HG03175 (cell line): ENCODE data around the gene USP7.

Experiments used
- ATAC-seq: cut with Tn5 transposase; IDR thresholded peaks from one replicate; pipeline ENCODE4 v1.9.1; 2021; ENCODE audit warnings: mild to moderate bottlenecking, moderate library complexity; ENCODE audit not compliant: unreplicated experiment

Gene USP7

GRCh38 chr16:8953064-8953463 lies 10.6 kb downstream of the USP7 start:
- no peak for ATAC-seq

- no peak for ATAC-seq
Measured at GRCh38 chr16:8952281-8952751, 11.4 kb downstream of the USP7 start.

DNA sequence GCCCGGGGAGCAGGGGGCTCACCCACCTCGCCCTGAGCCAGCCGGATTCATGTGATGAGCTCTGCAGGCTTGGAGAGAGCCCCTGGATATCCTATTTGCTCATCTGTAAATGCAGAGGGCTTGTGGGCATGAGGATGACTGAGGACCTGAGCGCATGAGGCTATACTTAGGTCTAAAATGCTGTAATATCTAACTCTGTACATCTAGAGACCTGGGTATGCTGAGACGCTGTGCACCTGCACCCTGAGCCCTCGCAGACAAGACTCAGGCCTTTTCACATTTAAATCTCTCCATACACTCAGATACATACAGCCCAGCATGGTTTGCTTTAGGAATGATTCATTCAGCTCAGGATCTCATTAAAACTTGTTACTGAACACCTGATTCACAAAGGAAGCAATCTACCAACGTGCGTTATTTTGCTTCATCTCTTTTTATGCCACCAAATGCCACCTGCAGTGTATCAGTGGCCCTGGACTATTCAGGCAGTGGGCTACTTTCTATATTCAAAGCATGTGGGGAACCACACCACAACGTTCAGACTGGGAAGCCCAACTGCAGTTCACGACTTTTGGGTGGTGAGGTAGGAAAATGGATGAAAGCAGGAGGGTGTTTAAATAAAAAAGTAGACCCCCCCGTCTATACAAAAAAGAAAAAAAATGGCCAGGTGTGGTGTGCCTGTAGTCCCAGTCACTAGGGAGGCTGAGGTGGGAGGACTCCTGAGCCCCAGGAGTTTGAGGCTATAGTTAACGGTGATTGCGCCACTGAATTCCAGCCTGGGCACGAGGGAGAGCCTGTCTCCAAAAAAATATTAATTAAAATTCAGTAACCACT lies 12.0 kb downstream of the USP7 start:
- ATAC-seq: no peak

- ATAC-seq: no peak
Measured at GRCh38 chr16:8950580-8951077, 13.1 kb downstream of the USP7 start.

- ATAC-seq: no peak
Measured at GRCh38 chr16:8949536-8950418, 13.9 kb downstream of the USP7 start.

DNA sequence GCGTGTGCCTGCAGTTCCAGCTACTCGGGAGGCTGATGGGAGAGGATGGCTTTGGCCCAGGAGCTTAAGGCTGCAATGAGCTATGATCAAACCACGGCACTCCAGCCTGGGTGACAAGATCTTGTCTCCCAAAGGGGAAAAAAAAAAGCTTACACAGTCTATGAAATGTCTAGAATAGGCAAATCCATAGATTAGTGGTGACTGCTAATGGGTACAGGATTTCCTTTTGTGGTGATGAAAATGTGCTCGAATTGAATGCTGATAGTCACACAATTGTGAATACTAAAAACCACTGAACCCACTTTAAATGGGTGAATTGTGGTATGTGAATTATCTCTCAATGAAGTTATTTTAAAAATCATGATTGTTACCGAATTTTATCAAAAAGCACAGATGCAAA lies 14.9 kb downstream of the USP7 start:
- ATAC-seq: no peak

GRCh38 chr16:8948069-8948593 lies 15.6 kb downstream of the USP7 start:
- ATAC-seq: no peak

GRCh38 chr16:8946544-8946943 lies 17.2 kb downstream of the USP7 start:
- no peak for ATAC-seq

DNA sequence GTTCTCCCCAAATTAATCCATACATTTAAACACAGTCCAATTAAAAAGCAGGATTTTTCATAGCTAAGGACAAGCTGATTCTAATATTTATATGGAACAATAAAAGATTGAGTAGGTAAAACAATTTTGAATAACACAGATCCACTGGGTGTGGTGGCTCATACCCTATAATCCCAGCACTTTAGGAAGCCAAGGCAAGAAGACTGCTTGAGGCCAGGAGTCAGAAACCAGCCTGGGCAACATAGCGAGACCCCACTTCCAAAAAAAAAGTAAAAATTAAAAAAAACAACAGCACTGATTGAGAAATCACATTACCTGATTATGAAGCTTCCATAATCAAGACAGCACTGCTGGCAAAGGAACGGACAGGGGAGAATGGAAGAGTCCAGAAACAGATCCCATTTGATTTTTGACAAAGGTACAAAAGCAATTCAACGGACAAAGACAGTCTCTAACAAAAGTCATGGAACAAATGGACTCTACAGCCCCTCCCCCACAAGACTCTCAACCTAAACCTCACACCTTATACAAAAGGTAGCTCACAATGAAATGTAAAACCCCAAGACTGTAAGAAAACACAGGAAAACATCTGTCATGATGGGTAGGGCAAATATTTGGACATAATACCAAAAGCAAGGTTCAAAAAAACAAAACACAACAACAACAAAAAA lies 17.9 kb downstream of the USP7 start:
- ATAC-seq: no peak

DNA sequence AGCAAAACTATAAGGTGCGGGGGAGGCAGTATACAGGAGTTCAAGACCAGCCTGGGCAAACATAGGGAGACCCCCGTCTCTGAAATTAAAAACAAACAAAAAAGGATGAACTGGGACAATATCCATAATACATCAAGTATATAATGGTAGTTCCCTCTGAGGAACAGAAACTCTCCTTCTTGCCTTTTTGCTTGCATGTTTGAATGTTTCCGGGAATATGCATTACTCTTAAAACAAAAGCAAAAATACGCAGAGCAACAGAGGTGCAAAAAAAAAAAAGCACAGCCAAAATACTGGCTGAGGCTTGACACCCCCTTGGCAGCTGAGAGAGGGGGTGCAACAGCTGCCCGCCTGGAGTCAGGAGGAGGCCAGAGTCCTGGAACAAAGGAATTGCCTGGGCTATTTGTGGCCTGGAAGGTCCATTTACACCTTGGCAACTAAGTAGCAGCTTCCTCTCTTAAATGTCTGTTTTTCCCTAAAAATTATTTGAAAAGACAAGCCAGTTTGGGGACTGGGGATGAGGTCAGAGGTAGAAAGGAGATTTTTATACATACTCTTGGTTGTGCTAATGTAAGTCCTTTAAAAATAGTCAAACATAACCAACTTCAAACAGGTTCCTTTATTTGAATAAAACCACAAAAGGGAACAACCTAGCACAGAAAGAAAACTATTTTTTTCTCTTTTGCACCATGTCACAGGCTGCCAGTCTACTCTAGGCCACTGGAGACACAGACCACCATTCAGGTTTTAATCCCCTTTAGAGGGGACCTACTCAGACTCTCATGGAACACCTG lies 19.5 kb downstream of the USP7 start:
- peak; percentile 82 for ATAC-seq

- no peak for ATAC-seq
Measured at GRCh38 chr16:8943001-8943763, 20.5 kb downstream of the USP7 start.

DNA sequence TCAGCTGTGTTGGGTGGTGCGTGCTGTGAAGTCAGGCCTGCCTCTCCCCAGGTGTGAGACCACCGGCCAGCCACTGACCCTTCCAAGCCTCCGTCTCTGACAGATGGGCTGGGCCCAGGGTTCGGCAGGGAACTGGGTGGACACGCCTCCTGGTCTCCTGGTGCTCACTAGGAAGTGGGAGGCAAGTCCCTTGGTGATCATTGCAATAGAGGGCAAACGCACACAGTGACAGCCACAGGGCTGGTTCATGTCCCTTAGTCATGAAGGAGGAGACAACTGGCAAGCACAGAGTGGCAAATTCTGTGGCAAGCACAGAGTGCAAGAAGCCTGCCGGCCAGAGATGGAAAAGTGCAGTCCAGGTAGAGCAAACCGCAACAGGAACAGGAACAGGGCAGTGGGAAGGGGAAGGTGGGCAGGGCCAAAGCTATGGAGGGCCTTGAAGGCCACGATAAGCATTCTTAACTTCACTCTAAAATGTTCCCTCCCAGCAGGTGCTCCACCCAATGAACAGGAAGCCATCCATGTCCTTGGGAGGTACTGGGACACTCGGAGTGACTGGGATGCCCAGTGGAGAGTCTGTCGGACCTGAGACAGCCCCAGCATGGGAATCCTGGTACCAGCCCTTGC lies 21.9 kb downstream of the USP7 start:
- ATAC-seq: no peak

- ATAC-seq: no peak
Measured at GRCh38 chr16:8937803-8938202, 25.9 kb downstream of the USP7 start.

DNA sequence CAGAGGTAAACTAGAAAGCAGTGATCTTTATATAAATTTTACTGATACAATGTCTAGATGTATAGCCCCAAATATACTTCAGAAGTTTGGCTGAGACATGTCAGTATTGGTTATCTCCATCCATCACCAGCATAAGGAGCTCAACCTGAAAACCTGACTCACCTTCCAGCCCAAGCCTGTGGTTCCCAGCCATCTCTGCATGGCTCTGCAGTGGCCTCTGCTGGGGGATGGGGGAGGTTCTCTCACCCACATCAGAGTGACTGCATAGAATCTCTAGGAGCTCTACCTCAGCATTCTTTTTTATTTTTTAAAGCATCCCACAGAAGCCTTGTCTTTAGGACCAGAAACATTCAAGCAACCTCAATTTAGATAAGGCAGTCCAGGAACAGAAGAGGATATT lies 27.3 kb downstream of the USP7 start:
- peak; percentile 87 for ATAC-seq

DNA sequence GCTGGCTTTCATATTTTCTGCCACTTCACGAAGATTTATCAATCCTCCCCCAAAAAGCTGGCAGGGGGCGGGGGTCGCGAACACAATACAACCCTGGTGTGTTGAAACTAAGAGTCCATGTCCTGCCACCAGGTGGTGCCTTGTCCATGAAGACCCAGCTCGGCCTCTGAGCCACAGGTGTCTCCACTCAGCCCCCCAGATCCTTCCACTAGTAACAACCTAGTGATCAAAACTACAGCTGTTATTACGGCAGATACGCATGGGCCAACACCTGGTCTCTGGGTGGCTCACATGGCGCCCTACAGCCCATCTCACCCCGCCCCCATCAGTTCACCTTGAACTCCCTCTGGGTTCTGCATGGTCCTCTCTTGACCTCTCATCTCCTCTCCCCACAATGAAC lies 27.7 kb downstream of the USP7 start:
- peak; percentile 37 for ATAC-seq

GRCh38 chr16:8934601-8935000 lies 29.1 kb downstream of the USP7 start:
- ATAC-seq: no peak

- no peak for ATAC-seq
Measured at GRCh38 chr16:8931859-8932258, 31.8 kb downstream of the USP7 start.

- no peak for ATAC-seq
Measured at GRCh38 chr16:8929086-8929748, 34.5 kb downstream of the USP7 start.
